GM21529 (cell line): Measurements from ENCODE around the gene DHX15.
A peak's percentile ranks its signal among the peaks of the same experiment; 100 is the strongest.

Experiments used
- ATAC-seq: cut with Tn5 transposase; IDR thresholded peaks from one replicate; pipeline ENCODE4 v1.9.1; 2021; ENCODE audit not compliant: unreplicated experiment

DHX15 gene

GRCh38 chr4:24583451-24584210 is 723 bp downstream of the DHX15 start:
- ATAC-seq = peak; percentile 34

DNA sequence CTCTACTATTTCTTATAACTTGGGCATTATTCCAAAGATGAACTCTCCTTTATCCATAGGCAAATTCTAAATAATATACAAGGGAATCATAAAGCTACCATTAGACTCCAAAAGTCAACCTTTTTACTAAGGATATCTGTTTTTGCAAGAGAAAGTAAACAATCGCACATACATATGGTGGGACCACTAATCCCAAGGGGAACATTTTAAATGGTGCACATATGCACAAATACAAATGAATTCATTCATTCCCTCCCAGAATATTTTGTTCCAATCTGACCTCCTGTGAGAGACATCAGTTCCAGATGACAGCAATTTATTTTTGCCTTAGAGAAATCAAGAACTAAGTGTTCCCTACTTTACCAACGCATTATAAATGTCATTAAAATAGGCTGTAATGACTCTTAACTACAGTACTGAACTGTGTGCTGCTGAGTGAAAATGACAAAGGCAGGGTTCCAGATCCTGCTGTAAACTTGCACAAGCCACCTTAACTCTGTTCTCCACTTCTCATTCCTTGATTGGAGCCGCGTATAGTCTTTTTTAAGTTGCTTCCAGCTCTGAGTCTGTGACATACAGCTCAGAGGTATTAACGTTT is 2.0 kb downstream of the DHX15 start:
- no peak for ATAC-seq

DNA sequence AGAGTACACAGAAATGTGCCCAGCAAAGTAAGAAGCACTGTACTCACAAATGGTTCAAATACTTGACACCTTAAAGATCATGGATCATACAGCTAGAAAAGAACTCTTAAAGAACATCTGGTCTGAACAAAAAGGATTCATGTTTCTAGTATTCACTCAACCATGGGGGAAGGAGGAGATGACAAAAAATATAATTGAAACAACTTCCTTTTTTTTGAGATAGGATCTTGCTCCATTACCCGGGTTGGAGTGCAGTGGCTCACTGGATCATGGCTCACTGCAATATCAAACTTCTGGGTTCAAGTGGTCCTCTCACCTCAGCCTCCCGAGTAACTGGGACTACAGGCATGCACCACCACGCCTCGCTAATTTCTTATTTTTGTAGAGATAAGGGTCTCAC is 6.0 kb downstream of the DHX15 start:
- no peak for ATAC-seq

DNA sequence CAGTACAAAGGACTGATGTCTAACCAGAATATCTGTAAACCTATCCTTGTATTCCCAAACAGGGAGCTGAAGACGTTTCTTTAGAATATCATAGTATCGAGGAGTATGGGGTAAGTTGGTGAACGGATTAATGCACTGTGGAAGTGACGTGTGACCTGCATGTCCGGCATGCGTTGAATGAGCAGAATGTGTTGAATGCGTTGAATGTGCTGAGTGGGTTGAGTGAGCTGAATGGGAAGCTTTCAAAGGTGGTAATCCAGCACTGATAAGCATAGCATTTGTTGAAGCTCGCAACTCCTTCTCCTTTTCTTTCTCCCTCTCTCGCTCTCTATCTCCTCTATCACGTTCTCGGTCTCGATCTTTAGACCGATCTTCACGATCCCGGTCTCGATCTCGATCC is 8.1 kb downstream of the DHX15 start:
- ATAC-seq = no peak

DNA sequence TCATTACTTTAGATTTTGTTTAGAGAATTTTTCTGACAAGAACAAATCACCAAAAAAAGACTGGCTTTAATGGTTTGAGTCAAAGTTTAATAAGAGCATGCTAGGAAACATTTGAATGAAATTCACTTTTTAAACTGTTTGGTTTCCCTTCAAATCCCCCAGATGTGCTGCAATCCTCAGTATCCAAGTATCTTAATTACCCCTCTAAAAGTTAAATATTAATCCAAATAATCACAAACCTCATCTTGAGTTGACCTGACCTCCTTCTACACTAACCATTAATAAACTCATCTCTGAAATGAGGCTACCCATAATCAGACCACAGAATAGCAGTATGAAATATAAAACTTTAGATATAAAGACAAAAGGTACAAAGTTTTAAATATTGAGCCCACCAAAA is 10.1 kb downstream of the DHX15 start:
- no peak for ATAC-seq

- no peak for ATAC-seq
Measured at GRCh38 chr4:24573582-24573981, 10.8 kb downstream of the DHX15 start.

DNA sequence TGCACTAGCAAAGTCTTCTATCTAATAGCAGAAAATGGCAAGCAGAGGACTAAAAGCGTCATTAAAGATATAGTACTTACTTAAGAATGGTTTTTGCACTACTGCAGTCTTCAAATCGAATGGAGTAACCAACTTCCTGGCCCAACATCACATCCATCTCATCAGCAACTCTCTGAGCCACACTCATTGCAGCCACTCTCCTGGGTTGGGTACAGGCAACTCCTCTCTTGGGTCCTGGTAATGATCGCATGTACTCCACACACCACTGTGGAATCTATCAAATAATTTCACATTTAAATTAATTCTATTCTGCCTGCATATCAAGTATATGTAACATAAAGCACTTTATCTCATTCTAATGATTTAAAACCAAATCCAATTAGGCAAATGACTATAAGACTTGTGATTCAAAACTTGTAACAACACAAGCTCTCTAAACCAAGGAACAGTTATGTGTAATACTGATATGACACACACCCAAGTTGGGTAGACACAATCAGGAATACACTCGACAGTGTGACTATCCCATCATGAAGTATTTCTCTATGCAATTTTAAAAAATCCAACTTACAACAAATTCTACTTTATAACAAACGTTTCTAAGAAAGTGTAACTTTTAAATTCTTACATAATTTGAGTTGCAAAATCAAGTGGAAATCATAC is 13.6 kb downstream of the DHX15 start:
- no peak for ATAC-seq

DNA sequence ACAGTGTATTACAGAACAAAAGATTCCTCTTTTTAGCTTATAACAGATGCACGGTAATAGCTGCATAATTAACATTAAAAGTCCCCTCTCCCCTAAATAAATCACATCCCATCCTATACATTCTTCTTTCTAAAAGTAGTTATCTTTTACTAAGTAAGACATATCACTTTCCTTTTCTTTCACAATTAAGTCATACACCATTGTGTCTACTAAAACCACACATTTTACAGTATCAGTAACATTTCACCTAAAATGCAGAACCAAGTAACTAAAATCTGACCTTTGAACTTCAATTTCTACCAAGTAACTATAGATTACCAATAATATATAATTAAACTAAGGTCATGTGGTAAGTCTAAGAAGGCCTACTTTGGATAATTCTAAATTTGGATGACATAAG is 14.2 kb downstream of the DHX15 start:
- no peak for ATAC-seq

- ATAC-seq = no peak
Measured at GRCh38 chr4:24569662-24570061, 14.7 kb downstream of the DHX15 start.

- no peak for ATAC-seq
Measured at GRCh38 chr4:24568425-24568824, 15.9 kb downstream of the DHX15 start.

- no peak for ATAC-seq
Measured at GRCh38 chr4:24565054-24565453, 19.3 kb downstream of the DHX15 start.

GRCh38 chr4:24564488-24564887 is 19.9 kb downstream of the DHX15 start:
- ATAC-seq = no peak

DNA sequence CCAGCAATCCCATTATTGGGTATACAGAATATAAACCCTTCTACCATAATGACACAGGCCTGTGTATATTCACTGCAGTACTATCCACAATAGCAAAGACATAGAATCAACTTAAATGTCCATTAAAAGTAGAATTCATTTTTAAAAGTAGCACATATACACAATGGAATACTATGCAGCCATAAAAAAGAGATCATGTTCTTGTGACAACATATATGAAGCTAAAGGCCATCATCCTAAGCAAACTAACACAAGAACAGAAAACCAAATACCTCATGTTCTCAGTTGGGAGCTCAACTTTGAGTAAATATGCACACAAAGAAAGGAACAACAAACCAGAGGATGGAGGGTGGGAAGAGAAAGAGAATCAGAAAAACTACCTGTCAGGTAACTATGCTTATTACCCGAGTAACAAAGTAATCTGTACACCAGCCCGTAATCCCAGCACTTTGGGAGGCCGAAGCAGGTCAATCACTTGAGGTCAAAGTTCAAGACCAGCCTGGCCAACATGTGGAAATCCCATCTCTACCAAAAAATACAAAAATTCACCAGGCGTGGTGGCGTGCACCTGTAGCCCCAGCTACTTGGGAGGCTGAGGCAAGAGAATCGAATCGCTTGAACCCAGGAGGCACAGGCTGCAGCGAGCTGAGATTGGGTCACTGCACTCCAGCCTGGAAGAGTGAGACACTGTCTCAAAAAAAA is 22.8 kb downstream of the DHX15 start:
- ATAC-seq = no peak

DNA sequence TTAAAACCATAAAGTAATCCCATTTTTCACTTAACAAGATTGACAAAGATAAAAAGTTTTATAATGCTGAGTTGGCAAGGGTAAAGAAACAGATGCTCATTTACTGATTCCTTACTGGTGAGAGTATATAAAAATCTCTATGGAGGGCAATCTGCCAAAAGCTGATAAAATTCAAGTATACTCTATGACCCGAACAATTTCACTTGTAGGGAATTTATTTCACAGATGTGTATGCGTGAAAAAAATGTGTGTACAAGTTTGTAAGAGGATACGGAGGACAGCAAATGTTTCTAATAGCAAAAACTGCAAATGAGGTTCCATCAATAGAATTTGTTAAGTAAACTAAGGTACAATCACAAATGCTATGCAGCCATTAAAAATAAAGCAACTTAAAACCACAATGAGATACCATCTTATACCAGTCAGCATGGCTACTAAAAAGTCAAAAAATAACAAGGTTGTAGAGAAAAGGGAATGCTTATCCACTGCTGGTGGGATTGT is 23.4 kb downstream of the DHX15 start:
- ATAC-seq = no peak

DNA sequence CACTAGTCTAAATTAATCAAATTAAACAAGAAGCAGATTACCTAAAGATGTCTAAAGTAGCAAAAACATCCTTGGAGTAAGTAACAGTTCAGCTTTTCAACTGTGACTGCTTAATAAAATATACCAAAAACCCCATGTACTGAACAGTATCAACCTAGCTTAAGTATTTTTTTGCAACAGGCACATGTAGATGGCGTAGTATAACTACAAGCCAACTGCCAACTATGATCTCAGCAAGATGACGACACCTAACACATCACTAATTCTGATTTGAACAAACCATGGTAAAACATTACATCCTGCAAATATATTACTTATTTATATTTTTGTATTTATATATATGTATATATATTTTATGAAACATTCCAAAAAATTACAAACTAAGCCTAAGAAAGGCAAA is 24.5 kb downstream of the DHX15 start:
- no peak for ATAC-seq

DNA sequence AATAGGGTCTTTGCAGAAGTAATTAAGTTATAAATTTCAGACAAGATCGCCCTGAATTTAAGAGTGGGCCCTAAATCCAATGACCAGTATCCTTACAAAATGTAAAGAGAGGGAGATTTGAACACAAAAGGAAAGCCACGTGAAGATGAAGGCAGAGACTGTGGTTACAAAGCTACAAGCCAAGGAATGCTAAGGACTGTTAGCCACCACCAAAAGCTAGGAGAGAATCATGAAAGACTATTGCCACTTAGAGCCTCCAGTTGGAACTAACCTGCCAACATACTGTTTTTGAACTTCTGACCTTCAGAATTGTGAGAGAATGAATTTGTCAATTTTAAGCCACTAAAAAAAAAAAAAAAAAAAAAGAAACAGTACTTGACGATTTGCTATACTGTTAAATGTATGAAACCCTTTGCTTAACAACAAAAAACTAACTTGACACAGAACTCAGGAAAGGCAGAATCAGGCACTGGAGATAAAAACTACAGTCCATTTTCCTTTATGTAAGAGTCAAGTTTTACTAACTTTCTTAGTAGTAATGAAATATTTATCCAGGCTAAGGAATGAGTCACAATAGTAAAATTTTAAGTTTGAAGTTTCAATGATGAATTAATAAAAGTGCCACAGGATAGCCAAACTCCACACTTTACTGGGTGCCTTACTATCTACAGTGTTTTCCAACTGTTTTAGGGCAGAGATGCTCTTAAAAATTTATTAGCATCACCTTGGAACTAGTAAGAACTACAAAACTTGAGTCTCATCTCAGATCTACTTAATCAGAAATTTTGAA is 25.1 kb downstream of the DHX15 start:
- no peak for ATAC-seq

GRCh38 chr4:24557026-24558025 is 27.0 kb downstream of the DHX15 start:
- ATAC-seq = no peak

DNA sequence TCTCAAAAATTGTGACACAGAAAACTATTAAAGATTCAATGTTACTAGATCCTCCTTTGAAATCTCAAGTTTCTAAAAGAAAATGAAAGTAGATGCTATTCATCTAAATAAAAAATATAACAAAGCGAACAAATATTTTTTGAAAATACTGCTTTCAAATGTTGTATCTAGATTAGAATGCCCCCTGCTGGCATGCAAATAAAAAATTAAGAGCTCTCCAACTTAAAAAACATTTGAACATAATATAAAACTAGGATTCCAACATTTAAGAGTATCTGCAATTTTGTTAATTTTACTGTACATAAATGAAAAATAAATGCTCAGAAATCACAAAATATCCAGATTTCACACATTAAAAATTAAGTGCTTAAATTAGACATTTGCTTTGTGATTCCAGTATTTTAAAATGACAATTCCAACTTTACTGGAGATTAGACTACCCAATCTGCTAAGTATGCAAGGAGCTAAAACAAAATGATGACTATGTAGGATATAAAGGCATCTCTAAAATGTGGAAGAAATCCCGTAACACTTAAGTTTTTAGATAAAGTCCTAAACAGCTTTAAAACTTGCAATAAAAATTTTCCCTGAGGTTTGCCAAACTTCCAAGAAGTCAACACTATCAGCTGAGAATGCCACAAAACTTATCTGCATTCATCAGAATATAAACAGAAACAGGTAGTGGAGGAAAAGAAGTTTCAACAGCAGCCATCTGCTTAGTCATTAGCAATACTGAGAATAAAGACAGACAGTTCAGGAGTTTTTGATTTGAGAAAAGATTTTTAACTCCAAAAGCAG is 32.7 kb downstream of the DHX15 start:
- ATAC-seq = no peak
